Body of pancreas (tissue), 4 donors: ENCODE results near the gene MAST3. TPM values are rescaled to one million over a fixed set of nuclear protein-coding genes. Genes with fewer than 3 reads are reported as not detected.

Source experiments
- ATAC-seq: fragments of 150-250 bp; one replicate; pipeline ENCODE4 v1.9.1; 2016
- DNase-seq, 4 donors: peaks; one replicate each; pipeline ENCODE4 v3.0.0-alpha.2; 2019
- H3K27ac ChIP-seq, 4 donors: fragments of 200-600 bp; sonication (generic); 1 replicate in 3 of 4; 2 replicates in 1 of 4; pipeline versions ENCODE4 v1.5.1 to v1.6.1; 2016 to 2019; ENCODE audit warnings: mild to moderate bottlenecking in 1 of 4, mixed read lengths in 1 of 4, moderate library complexity in 1 of 4
- H3K27me3 ChIP-seq, 2 donors: fragments of 200-600 bp; sonication (generic); one replicate each; pipeline ENCODE4 v1.6.0; 2016; ENCODE audit warnings: mild to moderate bottlenecking in 1 of 2
- H3K36me3 ChIP-seq, 2 donors: fragments of 200-600 bp; sonication (generic); replicated peaks in 1 of 2; 2 replicates each; pipeline ENCODE4 v1.5.1; 2016; ENCODE audit warnings: low read depth in 2 of 2; ENCODE audit not compliant: insufficient read depth in 1 of 2
- H3K4me1 ChIP-seq: fragments of 200-600 bp; sonication (generic); one replicate; pipeline ENCODE4 v1.6.0; 2016
- H3K4me3 ChIP-seq, 2 donors: fragments of 200-600 bp; sonication (generic); 1 replicate in 1 of 2; 2 replicates in 1 of 2; pipeline ENCODE4 v1.5.1; 2016 to 2019
- H3K9me3 ChIP-seq, 3 donors: fragments of 200-600 bp; sonication (generic); 1 replicate in 2 of 3; 2 replicates in 1 of 3; pipeline ENCODE4 v1.5.1; 2016
- POLR2A ChIP-seq, 3 donors: fragments of 450-650 bp; IDR thresholded peaks; one replicate each; pipeline ENCODE4 v1.6.1; 2016; ENCODE audit warnings: antibody characterized with exemption in 3 of 3, mild to moderate bottlenecking in 2 of 3
- WGBS, 2 donors: methylation state at CpG; one replicate each; pipeline ENCODE4 v1.1.5; 2017; 5-methylcytosine and 5-hydroxymethylcytosine counted together
- intact Hi-C: fragments of 100-400 bp; cut with DNase I; formaldehyde crosslinking; loops from one replicate; pipeline ENCODE4 v1.15.1; 2023
- total RNA-seq, 2 donors: library from RNA; depleted of rRNA; stranded (reverse); fragments of >200 nt; gene quantifications; one replicate each; pipeline ENCODE4 v1.1.0, GENCODE V29; 2016
- TF ChIP-seq, protein P1 (sequence below), 7 experiments: fragments of 450-650 bp in 4 of 7; fragments of 200-600 bp in 3 of 7; sonication (generic) in 3 of 7; IDR thresholded peaks; one replicate each; pipeline ENCODE4 v1.5.1; 2016 to 2019; ENCODE audit warnings: antibody characterized with exemption in 7 of 7

MAST3 gene
- total RNA-seq, 2 donors from 2014 or later, result 17.6 to 35.3 TPM

DNA sequence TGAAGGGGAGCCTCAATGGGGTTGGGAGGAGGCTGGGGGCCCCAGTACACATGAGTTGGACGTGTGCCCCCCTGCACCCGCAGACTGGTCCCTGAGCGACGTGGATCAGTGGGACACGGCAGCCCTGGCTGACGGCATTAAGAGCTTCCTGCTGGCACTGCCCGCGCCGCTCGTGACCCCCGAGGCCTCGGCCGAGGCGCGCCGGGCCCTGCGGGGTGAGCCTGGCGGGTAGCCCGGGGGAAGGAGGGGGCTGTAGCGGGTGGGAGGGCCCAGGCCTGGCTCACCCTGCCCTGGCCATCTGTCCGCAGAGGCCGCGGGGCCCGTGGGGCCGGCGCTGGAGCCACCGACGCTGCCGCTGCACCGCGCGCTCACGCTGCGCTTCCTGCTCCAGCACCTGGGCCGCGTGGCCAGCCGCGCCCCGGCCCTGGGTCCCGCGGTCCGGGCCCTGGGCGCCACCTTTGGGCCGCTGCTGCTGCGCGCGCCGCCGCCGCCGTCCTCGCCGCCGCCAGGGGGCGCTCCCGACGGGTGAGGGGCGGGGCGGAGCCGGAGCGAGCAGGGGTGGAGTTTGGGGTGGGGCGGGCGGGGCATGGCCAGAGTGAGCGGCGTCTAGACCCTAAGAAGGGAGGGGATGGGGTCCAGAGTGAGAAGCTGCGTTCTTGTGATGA is 63.5 kb downstream of the MAST3 start:
- WGBS, 2 donors, result 2 to 3% methylated on average over 10 to 23 of the region's 66 CpGs
- Histone ChIP-seq H3K27ac (peak overlapping the region; percentile 52 to 75 (median 60)), H3K4me1 (peaks cover 36% of the 10 kb centered on the region), H3K27me3 (no peaks in the 10 kb centered on the region), H3K9me3 (no peaks in the 10 kb centered on the region), H3K36me3 (peaks cover 0 to under 1% of the 10 kb centered on the region in 2 donors), H3K4me3 (no peak overlapping the region)
- DNase-seq, result peak; percentile 68 to 82 (median 77)
- intact Hi-C loops, result no loop called here
- peak; percentile 84 for ATAC-seq
- peak in 1 of 3 donors; percentile 18 for TF ChIP-seq POLR2A (IDR thresholded peaks at IDR 0.05)
- TF ChIP-seq, protein P1, sequence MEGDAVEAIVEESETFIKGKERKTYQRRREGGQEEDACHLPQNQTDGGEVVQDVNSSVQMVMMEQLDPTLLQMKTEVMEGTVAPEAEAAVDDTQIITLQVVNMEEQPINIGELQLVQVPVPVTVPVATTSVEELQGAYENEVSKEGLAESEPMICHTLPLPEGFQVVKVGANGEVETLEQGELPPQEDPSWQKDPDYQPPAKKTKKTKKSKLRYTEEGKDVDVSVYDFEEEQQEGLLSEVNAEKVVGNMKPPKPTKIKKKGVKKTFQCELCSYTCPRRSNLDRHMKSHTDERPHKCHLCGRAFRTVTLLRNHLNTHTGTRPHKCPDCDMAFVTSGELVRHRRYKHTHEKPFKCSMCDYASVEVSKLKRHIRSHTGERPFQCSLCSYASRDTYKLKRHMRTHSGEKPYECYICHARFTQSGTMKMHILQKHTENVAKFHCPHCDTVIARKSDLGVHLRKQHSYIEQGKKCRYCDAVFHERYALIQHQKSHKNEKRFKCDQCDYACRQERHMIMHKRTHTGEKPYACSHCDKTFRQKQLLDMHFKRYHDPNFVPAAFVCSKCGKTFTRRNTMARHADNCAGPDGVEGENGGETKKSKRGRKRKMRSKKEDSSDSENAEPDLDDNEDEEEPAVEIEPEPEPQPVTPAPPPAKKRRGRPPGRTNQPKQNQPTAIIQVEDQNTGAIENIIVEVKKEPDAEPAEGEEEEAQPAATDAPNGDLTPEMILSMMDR (IDR thresholded peaks at IDR 0.05), result peak in 5 of 7 experiments; percentile 47 to 96 (median 94)

DNA sequence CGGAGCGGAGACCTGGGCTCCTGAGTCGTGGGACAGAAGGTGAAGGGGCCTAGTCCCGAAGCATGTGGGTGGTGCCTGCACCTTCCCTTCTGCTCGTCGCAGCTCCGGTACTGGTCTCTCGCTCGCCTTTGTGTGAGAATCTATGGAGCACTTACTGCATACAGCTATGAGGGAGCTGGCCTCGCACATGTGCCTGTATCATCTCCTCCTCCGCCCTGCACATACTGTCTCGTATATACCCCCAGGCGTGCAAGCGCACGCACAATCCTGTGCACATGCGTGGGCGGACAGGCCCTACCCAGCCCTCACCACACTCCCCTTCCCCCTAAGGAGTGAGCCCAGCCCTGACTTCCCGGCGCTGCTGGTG is 64.0 kb downstream of the MAST3 start:
- H3K27ac ChIP-seq, result no peak overlapping the region

DNA sequence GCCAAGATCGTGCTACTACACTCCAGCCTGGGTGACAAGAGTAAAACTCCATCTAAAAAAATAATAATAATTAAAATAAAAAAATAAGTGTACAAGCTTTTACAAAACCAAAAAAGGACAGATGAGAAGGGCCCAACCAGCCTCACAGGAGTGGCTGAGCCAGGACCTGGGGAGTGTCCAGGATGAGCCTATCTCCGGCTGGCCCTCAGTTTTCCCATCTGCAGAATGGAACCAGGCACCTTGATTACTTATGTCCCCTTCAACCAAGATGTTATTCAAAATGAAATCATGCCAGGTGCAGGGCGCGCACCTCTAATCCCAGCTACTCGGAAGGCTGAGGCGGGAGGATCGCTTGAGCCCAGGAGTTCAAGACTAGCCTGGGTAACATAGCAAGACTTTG is 66.5 kb downstream of the MAST3 start:
- Histone ChIP-seq H3K27me3 (no peaks in the 10 kb centered on the region), H3K4me1 (peaks cover 18% of the 10 kb centered on the region), H3K27ac (no peak overlapping the region), H3K36me3 (peaks cover 0 to 2% of the 10 kb centered on the region in 2 donors), H3K9me3 (no peaks in the 10 kb centered on the region), H3K4me3 (no peak overlapping the region)
- intact Hi-C loops, result no loop called here
- no peak for DNase-seq
- 90 to 98% methylated on average over 7 of the region's 7 CpGs for WGBS, 2 donors
- TF ChIP-seq, protein P1 (IDR thresholded peaks at IDR 0.05), result no peak
- no peak for TF ChIP-seq POLR2A (IDR thresholded peaks at IDR 0.05)
- no peak for ATAC-seq

More for the DNA sequence above, 64.0 kb downstream of the MAST3 start:
- H3K36me3 ChIP-seq, result peaks cover 0 to 2% of the 10 kb centered on the region in 2 donors
- H3K4me1 ChIP-seq, result peaks cover 31% of the 10 kb centered on the region
- intact Hi-C loops, result no loop called here
- no peak for TF ChIP-seq POLR2A (IDR thresholded peaks at IDR 0.05)
- TF ChIP-seq, protein P1 (IDR thresholded peaks at IDR 0.05), result no peak
- no peaks in the 10 kb centered on the region for H3K27me3 ChIP-seq
- ATAC-seq (no peak), DNase-seq (no peak)
- no peaks in the 10 kb centered on the region for H3K9me3 ChIP-seq
- 64 to 69% methylated on average over 17 to 18 of the region's 19 CpGs for WGBS, 2 donors
- H3K4me3 ChIP-seq, result no peak overlapping the region

DNA sequence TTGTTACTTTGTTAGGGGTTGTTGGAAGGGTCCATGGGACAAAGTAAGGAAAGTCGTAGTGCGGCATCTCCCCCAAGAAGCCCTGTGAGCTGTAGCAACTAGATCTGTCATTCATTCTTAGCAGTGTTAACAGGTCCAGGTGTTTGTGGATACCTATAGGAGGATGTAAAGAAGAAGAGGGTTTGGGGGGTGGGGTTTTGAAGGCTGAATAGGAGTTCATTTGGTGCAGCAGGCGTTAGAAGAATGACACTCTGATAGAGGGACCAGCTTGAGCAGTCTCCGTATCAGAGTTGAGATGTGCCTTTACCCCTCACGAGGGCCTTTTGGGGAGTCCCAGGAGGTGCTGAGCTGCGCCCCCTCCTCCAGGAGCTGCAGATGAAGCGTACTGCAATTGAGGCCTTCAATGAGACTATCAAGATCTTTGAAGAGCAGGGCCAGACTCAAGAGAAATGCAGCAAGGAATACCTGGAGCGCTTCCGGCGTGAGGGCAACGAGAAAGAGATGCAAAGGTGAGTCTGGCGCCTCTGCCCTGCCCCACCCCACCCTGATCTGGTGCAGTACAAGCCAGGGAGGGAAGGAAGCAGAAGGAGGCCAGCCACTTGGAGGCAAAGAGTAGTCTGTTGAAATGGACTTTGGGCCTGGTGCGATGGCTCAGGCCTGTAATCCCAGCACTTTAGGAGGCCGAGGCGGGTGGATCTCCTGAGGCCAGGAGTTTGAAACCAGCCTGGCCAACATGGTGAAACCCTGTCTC is 68.4 kb downstream of the MAST3 start:
- WGBS, 2 donors, result 94 to 97% methylated on average over 13 to 15 of the region's 15 CpGs
- intact Hi-C loops, result no loop called here
- no peak overlapping the region for H3K4me3 ChIP-seq
- H3K27me3 ChIP-seq, result no peaks in the 10 kb centered on the region
- no peaks in the 10 kb centered on the region for H3K9me3 ChIP-seq
- TF ChIP-seq POLR2A (IDR thresholded peaks at IDR 0.05), result no peak
- TF ChIP-seq, protein P1 (IDR thresholded peaks at IDR 0.05), result no peak
- ATAC-seq (no peak), DNase-seq (no peak)
- peaks cover 9% of the 10 kb centered on the region for H3K4me1 ChIP-seq
- H3K36me3 ChIP-seq, result peaks cover 0 to 2% of the 10 kb centered on the region in 2 donors
- H3K27ac ChIP-seq, result no peak overlapping the region
